Measurements from ENCODE around the gene CHN1.

CHN1 gene

GRCh38 chr2:175004980-175005732 is at the start of gene CHN1:
TSS of gene CHN1 (minus strand) at chr2:175005381. CDS start at chr2:175004912, 469 bp downstream.
- DNase-seq: peak; percentile 97

- no peak for DNase-seq
These were observed 49.2 kb upstream of the CHN1 start for GRCh38 chr2:175054340-175054739.

- no peak for DNase-seq
These were observed 44.5 kb upstream of the CHN1 start for GRCh38 chr2:175049661-175050060.

- no peak for DNase-seq
These were observed 43.1 kb upstream of the CHN1 start for GRCh38 chr2:175048275-175048674.

- no peak for DNase-seq
These were observed 34.3 kb upstream of the CHN1 start for GRCh38 chr2:175039490-175039889.

- DNase-seq: no peak
These were observed 33.9 kb upstream of the CHN1 start for GRCh38 chr2:175039031-175039430.

- no peak for DNase-seq
These were observed 32.8 kb upstream of the CHN1 start for GRCh38 chr2:175037941-175038340.

GRCh38 chr2:175036582-175037018 is 31.4 kb upstream of the CHN1 start:
- peak; percentile 45 for DNase-seq

- no peak for DNase-seq
These were observed 30.6 kb upstream of the CHN1 start for GRCh38 chr2:175035806-175036205.

- no peak for DNase-seq
These were observed 29.5 kb upstream of the CHN1 start for GRCh38 chr2:175034716-175035115.

- DNase-seq: peak; percentile 58
These were observed 25.4 kb upstream of the CHN1 start for GRCh38 chr2:175030380-175031271.

GRCh38 chr2:175027755-175028154 is 22.6 kb upstream of the CHN1 start:
- DNase-seq: no peak

- no peak for DNase-seq
These were observed 21.2 kb upstream of the CHN1 start for GRCh38 chr2:175026385-175026784.

- no peak for DNase-seq
These were observed 20.8 kb upstream of the CHN1 start for GRCh38 chr2:175025946-175026345.

GRCh38 chr2:175025233-175025632 is 20.1 kb upstream of the CHN1 start:
- no peak for DNase-seq

GRCh38 chr2:175022923-175023322 is 17.7 kb upstream of the CHN1 start:
- DNase-seq: no peak

- DNase-seq: no peak
These were observed 14.6 kb upstream of the CHN1 start for GRCh38 chr2:175019566-175020327.

GRCh38 chr2:175017618-175018414 is 12.6 kb upstream of the CHN1 start:
- no peak for DNase-seq

- DNase-seq: no peak
These were observed 10.2 kb upstream of the CHN1 start for GRCh38 chr2:175015340-175015739.

GRCh38 chr2:175012516-175012915 is 7.3 kb upstream of the CHN1 start:
- DNase-seq: no peak

- DNase-seq: no peak
These were observed 6.3 kb upstream of the CHN1 start for GRCh38 chr2:175011505-175011904.

- peak; percentile 89 for DNase-seq
These were observed 5.7 kb upstream of the CHN1 start for GRCh38 chr2:175010848-175011254.

Data from NCI-H510A (cell line).